WTC11 (cell line): Measurements from ENCODE around the gene PCDH9. TPM values are rescaled to one million over a fixed set of nuclear protein-coding genes. Genes with fewer than 3 reads are reported as not detected.
A peak's percentile ranks its signal among the peaks of the same experiment; 100 is the strongest.

Source experiments
- ATAC-seq: fragments of 200-7000 bp; cut with Tn5 transposase; 2 replicates; pipeline ENCODE4 v1.10.0; 2021; ENCODE audit warnings: mild to moderate bottlenecking, moderate library complexity
- CTCF ChIA-PET: fragments of 300-600 bp; sonication (Branson Sonifier 250); formaldehyde crosslinking; loops from one replicate; lab custom pipeline; 2021; ENCODE audit warnings: antibody characterized with exemption; lab: Charles Lee
- POLR2A ChIA-PET: fragments of 350-600 bp; sonication (Branson Sonifier 250); formaldehyde crosslinking; loops from one replicate; lab custom pipeline; 2021; ENCODE audit warnings: antibody characterized with exemption; lab: Charles Lee
- DNase-seq: peaks from one replicate; pipeline ENCODE4 v3.0.0; 2021; ENCODE audit warnings: low spot score
- H3K27ac Mint-ChIP-seq: 2 replicates; pipeline ENCODE4 v1.8.0; 2021; ENCODE audit warnings: mixed read lengths
- H3K27me3 Mint-ChIP-seq: 2 replicates; pipeline ENCODE4 v1.8.0; 2021; ENCODE audit warnings: low read depth, mild to moderate bottlenecking, moderate library complexity, mixed read lengths
- H3K36me3 Mint-ChIP-seq: 2 replicates; pipeline ENCODE4 v1.8.0; 2021; ENCODE audit warnings: mixed read lengths
- H3K4me1 Mint-ChIP-seq: 2 replicates; pipeline ENCODE4 v1.8.0; 2022; ENCODE audit warnings: mixed read lengths
- H3K4me3 Mint-ChIP-seq: 2 replicates; pipeline ENCODE4 v1.8.0; 2021; ENCODE audit warnings: mild to moderate bottlenecking, moderate library complexity, mixed read lengths
- H3K9me3 Mint-ChIP-seq: 2 replicates; pipeline ENCODE4 v1.8.0; 2021; ENCODE audit warnings: mixed read lengths
- AFF4 ChIP-seq: sonication (generic); formaldehyde crosslinking; IDR thresholded peaks from 2 replicates; pipeline ENCODE4 v1.8.1; 2023; ENCODE audit warnings: mild to moderate bottlenecking, missing genetic modification reagents, borderline replicate concordance
- ATF3 ChIP-seq: sonication (generic); formaldehyde crosslinking; conservative IDR thresholded peaks from 2 replicates; pipeline ENCODE4 v1.8.1; 2022; ENCODE audit warnings: mild to moderate bottlenecking, missing genetic modification reagents
- E2F1 ChIP-seq: sonication (generic); formaldehyde crosslinking; IDR thresholded peaks from 2 replicates; pipeline ENCODE4 v1.8.0; 2022; ENCODE audit warnings: mild to moderate bottlenecking, missing genetic modification reagents
- ETV6 ChIP-seq: sonication (generic); formaldehyde crosslinking; IDR thresholded peaks from 2 replicates; pipeline ENCODE4 v1.8.1; 2022; ENCODE audit warnings: mild to moderate bottlenecking, missing genetic modification reagents
- FOXK1 ChIP-seq: sonication (generic); formaldehyde crosslinking; IDR thresholded peaks from 2 replicates; pipeline ENCODE4 v1.8.0; 2022; ENCODE audit warnings: mild to moderate bottlenecking, moderate library complexity, missing genetic modification reagents
- GABPB1 ChIP-seq: sonication (generic); formaldehyde crosslinking; IDR thresholded peaks from 2 replicates; pipeline ENCODE4 v1.8.1; 2023; ENCODE audit warnings: mild to moderate bottlenecking, missing genetic modification reagents
- HMGA2 ChIP-seq: fragments of 250-450 bp; sonication (Bioruptor Pico); IDR thresholded peaks from 2 replicates; pipeline ENCODE4 v1.4.0; 2021; ENCODE audit warnings: mild to moderate bottlenecking, moderate library complexity
- IRF2 ChIP-seq: sonication (generic); formaldehyde crosslinking; IDR thresholded peaks from 2 replicates; pipeline ENCODE4 v1.8.0; 2022; ENCODE audit warnings: low read depth, missing genetic modification reagents, borderline replicate concordance
- MLX ChIP-seq: sonication (generic); formaldehyde crosslinking; IDR thresholded peaks from 2 replicates; pipeline ENCODE4 v1.8.1; 2023; ENCODE audit warnings: mild to moderate bottlenecking, missing genetic modification reagents, moderate library complexity
- NFYB ChIP-seq: sonication (generic); formaldehyde crosslinking; conservative IDR thresholded peaks from 2 replicates; pipeline ENCODE4 v1.8.0; 2022; ENCODE audit warnings: low read depth, missing genetic modification reagents
- NR1H2 ChIP-seq: sonication (generic); formaldehyde crosslinking; IDR thresholded peaks from 2 replicates; pipeline ENCODE4 v1.9.0; 2021; ENCODE audit warnings: mild to moderate bottlenecking, moderate library complexity, missing genetic modification reagents
- NR3C1 ChIP-seq: sonication (generic); formaldehyde crosslinking; conservative IDR thresholded peaks from 2 replicates; pipeline ENCODE4 v1.8.1; 2023; ENCODE audit warnings: low read depth, mild to moderate bottlenecking, missing genetic modification reagents
- OVOL2 ChIP-seq: fragments of 250-450 bp; sonication (Bioruptor Pico); IDR thresholded peaks from 2 replicates; pipeline ENCODE4 v1.9.0; 2021; ENCODE audit warnings: mild to moderate bottlenecking, borderline replicate concordance
- PREB ChIP-seq: sonication (generic); formaldehyde crosslinking; IDR thresholded peaks from 2 replicates; pipeline ENCODE4 v1.8.1; 2022; ENCODE audit warnings: mild to moderate bottlenecking, missing genetic modification reagents, moderate library complexity, borderline replicate concordance
- RELA ChIP-seq: sonication (generic); formaldehyde crosslinking; IDR thresholded peaks from 2 replicates; pipeline ENCODE4 v1.8.1; 2022; ENCODE audit warnings: missing genetic modification reagents, mild to moderate bottlenecking, borderline replicate concordance
- TP53 ChIP-seq: sonication (generic); formaldehyde crosslinking; IDR thresholded peaks from 2 replicates; pipeline ENCODE4 v1.8.1; 2023; ENCODE audit warnings: mild to moderate bottlenecking, missing genetic modification reagents
- USF2 ChIP-seq: sonication (generic); formaldehyde crosslinking; IDR thresholded peaks from 2 replicates; pipeline ENCODE4 v1.8.1; 2023; ENCODE audit warnings: mild to moderate bottlenecking, missing genetic modification reagents, moderate library complexity
- ZMAT4 ChIP-seq: fragments of 250-450 bp; sonication (Bioruptor Pico); IDR thresholded peaks from 2 replicates; pipeline ENCODE4 v1.9.0; 2021; ENCODE audit warnings: mild to moderate bottlenecking
- ZNF317 ChIP-seq: sonication (generic); formaldehyde crosslinking; IDR thresholded peaks from 2 replicates; pipeline ENCODE4 v1.8.1; 2023; ENCODE audit warnings: low read depth, mild to moderate bottlenecking, moderate library complexity, missing genetic modification reagents, borderline replicate concordance
- ZNF396 ChIP-seq: fragments of 250-450 bp; sonication (Bioruptor Pico); IDR thresholded peaks from 2 replicates; pipeline ENCODE4 v1.8.0; 2021; ENCODE audit warnings: mild to moderate bottlenecking, moderate library complexity, borderline replicate concordance
- ZNF416 ChIP-seq: fragments of 250-450 bp; sonication (Bioruptor Pico); IDR thresholded peaks from 2 replicates; pipeline ENCODE4 v1.9.0; 2021; ENCODE audit warnings: mild to moderate bottlenecking, inconsistent platforms
- ZNF425 ChIP-seq: fragments of 250-450 bp; sonication (Bioruptor Pico); conservative IDR thresholded peaks from 2 replicates; pipeline ENCODE4 v1.9.0; 2021; ENCODE audit warnings: mild to moderate bottlenecking
- total RNA-seq: library from RNA; stranded (reverse); gene quantifications from 3 replicates; pipeline ENCODE4 v1.2.3, GENCODE V29; 2021

Gene PCDH9
- total RNA-seq, 1 experiment from 2014 or later: 0.48 TPM

GRCh38 chr13:67273001-67273400, 42.9 kb upstream of the PCDH9 start:
- TF ChIP-seq TP53 (CRISPR knock-in tag) (no peak), IRF2 (CRISPR knock-in tag) (no peak), ZNF416 (no peak)
- TF ChIP-seq, all 79 proteins: peak for 0
- H3K27me3 Mint-ChIP-seq: no peaks in the 10 kb centered on the region
- no peak overlapping the region for H3K27ac Mint-ChIP-seq
- DNase-seq: no peak
- CTCF ChIA-PET: interaction anchor here (1.6 kb wide), 1 partner anchor 143 kb away, joined by 4 read pairs; no protein-coding TSS in a partner anchor
- no peaks in the 10 kb centered on the region for H3K36me3 Mint-ChIP-seq
- no peak for ATAC-seq
- H3K4me1 Mint-ChIP-seq: peaks cover 30% of the 10 kb centered on the region
- no peak overlapping the region for H3K4me3 Mint-ChIP-seq
- POLR2A ChIA-PET: no interaction called here
- peaks cover 10% of the 10 kb centered on the region for H3K9me3 Mint-ChIP-seq

GRCh38 chr13:67267136-67267535, 37.0 kb upstream of the PCDH9 start:
- CTCF ChIA-PET: no interaction called here
- TF ChIP-seq ZNF425 (CRISPR knock-in tag) (no peak), ETV6 (CRISPR knock-in tag) (no peak), E2F1 (CRISPR knock-in tag) (no peak), IRF2 (CRISPR knock-in tag) (no peak), ZMAT4 (CRISPR knock-in tag) (no peak), NR1H2 (CRISPR knock-in tag) (no peak), FOXK1 (no peak)
- TF ChIP-seq, all 79 proteins: peak for 0
- H3K36me3 Mint-ChIP-seq: no peaks in the 10 kb centered on the region
- H3K9me3 Mint-ChIP-seq: peaks cover 4% of the 10 kb centered on the region; the same call in 1 of the 2 replicates
- H3K27me3 Mint-ChIP-seq: no peaks in the 10 kb centered on the region
- H3K27ac Mint-ChIP-seq: no peak overlapping the region
- POLR2A ChIA-PET: no interaction called here
- H3K4me1 Mint-ChIP-seq: peaks cover 12% of the 10 kb centered on the region
- ATAC-seq (no peak), DNase-seq (no peak)
- no peak overlapping the region for H3K4me3 Mint-ChIP-seq

- CTCF ChIA-PET: interaction anchor here (3.2 kb wide), 1 partner anchor 157 kb away, joined by 18 read pairs; no protein-coding TSS in a partner anchor
- POLR2A ChIA-PET: no interaction called here
- 0 out of 2 replicates have a peak overlapping the region, but pooled peaks have one; percentile 28 for H3K27ac Mint-ChIP-seq
- TF ChIP-seq ATF3 (CRISPR knock-in tag) (no peak), AFF4 (CRISPR knock-in tag) (no peak), RELA (CRISPR knock-in tag) (no peak), OVOL2 (CRISPR knock-in tag) (no peak), ZNF317 (no peak), PREB (CRISPR knock-in tag) (no peak), USF2 (no peak), NFYB (CRISPR knock-in tag) (no peak), MLX (no peak), NR3C1 (CRISPR knock-in tag) (no peak), HMGA2 (CRISPR knock-in tag) (no peak), GABPB1 (no peak), ZNF396 (CRISPR knock-in tag) (no peak)
Observed at GRCh38 chr13:67259208-67259607, 29.1 kb upstream of the PCDH9 start.

More at GRCh38 chr13:67259208-67259607, 29.1 kb upstream of the PCDH9 start:
- Mint-ChIP-seq H3K9me3 (no peaks in the 10 kb centered on the region), H3K27me3 (peaks cover 8% of the 10 kb centered on the region), H3K4me1 (peaks cover 32% of the 10 kb centered on the region), H3K36me3 (no peaks in the 10 kb centered on the region), H3K4me3 (no peak overlapping the region)
- ATAC-seq (peak; percentile 23), DNase-seq (no peak)
